Activated CD8-positive, alpha-beta memory T cell treated with anti-CD3 and anti-CD28 coated beads, Interleukin-2, amount 50 U/mL, for 24 hours (primary cell): Measurements from ENCODE around the gene ZNF143.
"Not testable (repeated sequence)": the region's sequence is repeated elsewhere in the genome, so short reads cannot be mapped to it uniquely, and the experiment has no call there.

Experiments
- DNase-seq: peaks from one replicate; pipeline ENCODE4 v3.0.0-alpha.2; 2020; ENCODE audit errors: extremely low read depth

ZNF143 gene

GRCh38 chr11:9460322-9461062 is at the start of gene ZNF143:
ZNF143 (plus strand) TSS chr11:9461012; CDS start chr11:9471309, 10,297 bp downstream.
- DNase-seq: peak; percentile 100

- no peak for DNase-seq
Observed at GRCh38 chr11:9428706-9429105, 32.1 kb upstream of the ZNF143 start.

- no peak for DNase-seq
Observed at GRCh38 chr11:9438611-9439010, 22.2 kb upstream of the ZNF143 start.

DNA sequence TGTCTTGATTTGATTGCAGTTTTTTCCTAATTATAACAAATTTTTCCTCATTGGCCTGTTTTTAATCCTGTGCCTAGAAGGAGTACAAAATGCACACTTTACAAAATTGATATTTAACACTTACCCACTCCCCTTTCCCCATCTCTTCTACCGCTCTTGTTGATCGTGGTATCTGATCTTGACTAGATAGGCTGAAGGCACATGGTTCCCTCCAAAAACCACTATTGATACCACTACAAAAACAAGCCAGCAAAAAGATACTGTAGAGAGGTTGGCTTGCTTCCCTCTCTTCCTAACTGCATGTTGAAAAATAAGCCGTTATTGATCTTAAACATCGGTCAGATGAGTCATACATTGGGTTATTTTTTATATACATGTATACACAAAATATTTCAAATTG is 14.6 kb upstream of the ZNF143 start:
- no peak for DNase-seq

DNA sequence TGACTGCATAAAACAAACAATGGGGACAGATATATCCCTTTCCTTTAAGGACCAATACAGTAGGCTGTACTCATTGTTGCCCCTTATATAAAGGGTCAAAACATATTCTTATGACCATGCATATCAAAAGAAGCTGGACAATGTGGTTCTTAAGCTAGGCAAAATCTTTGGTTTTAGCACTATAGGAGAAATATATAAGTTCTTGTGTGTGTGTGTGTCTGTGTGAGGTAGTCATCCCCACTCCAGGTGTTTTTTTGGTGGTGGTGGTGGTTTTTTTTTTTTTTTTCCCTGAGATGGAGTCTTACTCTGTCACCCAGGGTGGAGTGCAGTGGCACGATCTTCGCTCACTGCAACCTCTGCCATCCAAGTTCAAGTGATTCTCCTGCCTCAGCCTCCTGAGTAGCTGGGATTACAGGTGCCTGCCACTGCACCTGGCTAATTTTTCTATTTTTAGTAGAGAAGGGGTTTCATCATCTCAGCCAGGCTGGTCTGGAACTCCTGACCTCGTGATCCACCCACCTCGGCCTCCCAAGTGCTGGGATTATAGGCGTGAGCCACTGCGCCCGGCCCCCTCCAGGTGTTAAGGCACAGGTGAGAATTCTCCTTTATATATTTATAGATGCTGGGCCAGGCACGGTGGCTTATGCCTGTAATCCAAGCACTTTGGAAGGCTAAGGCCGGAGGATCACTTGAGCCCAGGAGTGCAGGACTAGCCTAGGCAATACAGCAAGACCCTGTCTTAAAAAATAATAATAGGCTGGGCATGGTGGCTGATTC is 12.0 kb upstream of the ZNF143 start:
- DNase-seq: no peak

GRCh38 chr11:9452023-9452422 is 8.8 kb upstream of the ZNF143 start:
- DNase-seq: not testable (repeated sequence)

GRCh38 chr11:9455722-9456121 is 5.1 kb upstream of the ZNF143 start:
- DNase-seq: no peak

DNA sequence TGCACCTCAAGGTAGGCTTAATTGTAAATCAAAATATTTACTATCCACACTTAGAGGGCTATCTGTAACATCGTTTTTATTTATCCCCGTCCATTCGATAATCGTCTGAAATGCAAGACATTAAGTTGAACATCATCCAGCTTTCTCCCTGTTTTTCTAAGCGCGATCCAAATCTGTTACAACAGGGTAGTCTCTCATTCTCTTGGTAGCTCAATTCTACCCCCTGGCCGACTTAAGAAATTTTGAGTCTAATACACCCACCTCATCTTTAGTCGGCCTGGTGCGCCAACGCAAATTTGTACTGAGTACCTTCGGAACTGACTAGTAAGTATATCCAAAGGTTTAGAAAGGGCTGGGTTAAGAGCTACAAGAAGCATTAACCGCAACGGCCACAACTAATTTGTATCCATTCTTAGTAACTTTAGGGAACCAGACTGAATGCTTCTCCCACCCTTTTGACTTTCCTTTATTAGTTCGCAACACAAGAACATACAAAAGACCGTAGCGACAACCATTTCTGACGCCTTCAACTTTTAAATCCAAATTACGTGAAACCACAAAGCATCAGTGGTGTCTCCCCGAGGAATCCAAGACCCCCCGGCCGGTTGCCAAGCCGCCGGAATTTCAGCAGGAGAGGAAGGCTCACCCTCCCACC is 1.0 kb upstream of the ZNF143 start:
- no peak for DNase-seq

DNA sequence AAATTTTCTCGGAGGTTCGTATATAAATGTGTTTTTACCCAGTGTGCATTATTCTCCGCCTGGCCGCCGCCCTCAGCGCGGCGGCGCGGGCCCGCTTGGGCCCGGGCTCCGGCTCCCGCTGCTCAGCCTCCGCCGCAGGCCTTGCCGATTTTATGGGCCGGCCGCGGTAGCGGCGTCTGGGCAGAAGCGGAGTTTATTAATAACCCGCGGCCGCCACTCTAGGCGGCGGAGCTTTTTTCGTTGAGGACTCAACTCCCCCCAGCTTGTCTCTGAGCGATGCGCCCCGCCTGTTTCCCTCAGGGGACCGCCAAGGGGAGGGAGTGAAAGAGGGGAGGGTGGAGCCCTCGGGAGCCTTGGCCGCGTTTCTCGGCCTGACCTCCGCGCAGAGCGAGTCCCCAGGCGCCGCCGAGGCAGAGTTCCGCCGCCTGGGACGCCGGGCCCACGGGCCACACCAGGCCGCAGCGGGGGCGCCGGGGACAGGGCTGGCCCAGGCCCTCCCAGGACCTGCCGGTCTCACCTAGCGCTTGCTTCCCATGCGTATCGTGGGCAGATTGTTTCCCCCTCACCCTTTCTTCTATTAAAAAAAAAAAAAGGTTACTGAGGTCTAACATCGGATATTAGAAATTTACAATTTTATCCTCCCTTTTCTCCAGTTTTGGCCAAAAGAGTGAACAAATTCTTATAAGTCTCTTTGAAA is 399 bp downstream of the ZNF143 start:
- DNase-seq: peak; percentile 46

GRCh38 chr11:9461760-9462134 is 935 bp downstream of the ZNF143 start:
- no peak for DNase-seq

- DNase-seq: no peak
Observed at GRCh38 chr11:9462172-9462799, 1.5 kb downstream of the ZNF143 start.

- DNase-seq: no peak
Observed at GRCh38 chr11:9462806-9463537, 2.2 kb downstream of the ZNF143 start.

GRCh38 chr11:9470765-9471164 is 10.0 kb downstream of the ZNF143 start:
- DNase-seq: no peak

GRCh38 chr11:9473408-9473807 is 12.6 kb downstream of the ZNF143 start:
- no peak for DNase-seq

GRCh38 chr11:9479899-9480298 is 19.1 kb downstream of the ZNF143 start:
- no peak for DNase-seq

DNA sequence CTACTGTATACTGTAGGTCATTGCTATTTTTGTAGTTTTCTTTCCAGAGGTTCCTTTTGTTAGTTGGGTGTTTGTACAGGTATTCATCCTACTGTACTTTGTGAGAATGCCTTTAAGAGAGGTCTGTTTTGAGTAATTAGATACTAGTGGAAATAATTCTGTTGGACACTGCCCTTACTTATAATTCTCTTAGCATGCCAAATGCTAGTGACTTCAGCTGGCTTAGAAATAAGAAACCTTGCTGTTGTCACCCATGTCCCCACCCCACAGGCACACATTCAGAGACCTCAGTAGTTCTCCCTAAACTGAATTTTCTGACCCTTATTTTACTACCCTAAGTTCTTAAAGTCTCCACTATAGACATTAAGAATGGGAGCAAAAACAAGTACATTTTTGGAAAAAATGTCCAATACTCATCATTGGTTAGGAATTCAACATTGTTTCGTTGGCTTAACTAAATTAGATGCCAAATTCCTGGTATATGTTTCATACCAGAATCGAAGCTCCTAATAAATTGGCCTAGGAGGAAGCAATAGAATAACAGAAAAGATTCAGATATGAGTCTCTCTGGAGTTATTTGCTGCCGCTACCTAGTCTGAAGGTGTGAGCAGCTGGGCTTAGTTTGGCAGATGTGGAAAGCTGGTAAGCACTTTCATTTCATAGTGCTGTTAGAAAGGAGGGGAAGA is 28.4 kb downstream of the ZNF143 start:
- no peak for DNase-seq

- no peak for DNase-seq
Observed at GRCh38 chr11:9490376-9490775, 29.6 kb downstream of the ZNF143 start.

DNA sequence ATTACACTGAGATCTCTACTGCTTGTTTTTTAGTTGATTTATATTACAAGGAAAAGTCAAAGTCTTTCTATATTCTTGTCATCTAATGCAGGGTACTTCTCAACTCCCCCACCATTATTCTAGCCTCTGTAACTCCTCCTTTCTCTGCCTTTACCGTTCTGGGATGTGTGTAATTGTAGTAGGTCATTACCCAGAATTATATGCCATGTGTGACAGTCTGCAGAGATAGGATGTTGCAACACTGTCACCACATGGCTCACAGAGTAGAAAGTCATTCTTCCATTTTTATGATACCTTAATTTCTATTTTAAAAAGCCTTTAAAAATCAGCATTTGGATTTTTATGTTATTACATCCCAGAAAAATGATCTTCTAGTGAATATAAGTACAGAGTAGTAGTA is 32.7 kb downstream of the ZNF143 start:
- no peak for DNase-seq

DNA sequence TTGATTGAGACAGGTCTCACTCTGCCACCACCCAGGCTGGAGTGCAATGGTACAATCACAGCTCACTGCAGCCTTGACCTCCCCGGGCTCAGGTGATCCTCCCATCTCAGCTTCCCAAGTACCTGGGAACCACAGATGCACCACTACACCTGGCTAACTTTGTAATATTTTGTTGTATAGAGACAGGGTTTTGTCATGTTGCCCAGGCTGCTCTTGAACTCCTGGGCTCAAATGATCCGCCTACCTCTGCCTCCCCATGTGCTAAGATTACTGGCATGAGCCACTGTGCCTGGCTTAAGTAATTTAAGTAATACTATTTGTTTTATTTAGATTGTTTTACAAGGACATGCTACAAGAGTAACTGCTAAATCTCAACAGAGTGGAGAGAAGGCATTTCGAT is 33.5 kb downstream of the ZNF143 start:
- no peak for DNase-seq

GRCh38 chr11:9495803-9496514 is 35.1 kb downstream of the ZNF143 start:
- no peak for DNase-seq
